NCI-H1436 treated with DMSO at 0.1 percent for 48 hours (cell line): ENCODE results near the gene C5AR1.
A peak's percentile ranks its signal among the peaks of the same experiment; 100 is the strongest.
"Not testable (repeated sequence)": the region's sequence is repeated elsewhere in the genome, so short reads cannot be mapped to it uniquely, and the experiment has no call there.

ENCODE experiments used
- DNase-seq: peaks from one replicate; lab custom pipeline; 2025; lab: John Stamatoyannopoulos, UW

C5AR1 gene

DNA sequence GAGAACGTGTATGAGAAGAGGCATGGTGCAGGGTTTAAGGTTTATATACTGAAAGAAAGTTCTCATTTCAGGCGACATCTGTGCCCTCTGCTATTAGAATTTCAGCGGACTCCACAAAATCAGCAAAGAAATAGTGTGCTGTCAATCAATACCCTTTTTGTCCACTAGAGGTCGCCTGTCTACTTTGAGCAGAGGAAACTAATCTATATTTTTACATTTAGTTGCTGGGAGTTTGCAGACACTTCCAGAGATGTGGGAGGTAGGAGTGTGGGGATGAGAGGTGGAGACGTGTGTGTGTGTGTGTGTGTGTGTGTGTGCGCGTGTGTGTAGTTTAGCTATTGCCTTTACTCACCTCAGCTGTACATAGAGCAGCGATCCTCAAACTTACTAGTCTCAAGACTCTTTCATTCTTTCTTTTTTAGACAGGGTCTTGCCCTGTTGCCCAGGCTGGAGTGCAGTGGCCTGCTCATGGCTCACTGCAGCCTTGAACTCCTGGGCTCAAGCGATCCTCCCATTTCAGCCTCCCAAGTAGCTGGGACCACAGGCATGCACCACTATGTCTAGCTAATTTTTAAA is 25.2 kb upstream of the C5AR1 start:
- peak; percentile 1 for DNase-seq

DNA sequence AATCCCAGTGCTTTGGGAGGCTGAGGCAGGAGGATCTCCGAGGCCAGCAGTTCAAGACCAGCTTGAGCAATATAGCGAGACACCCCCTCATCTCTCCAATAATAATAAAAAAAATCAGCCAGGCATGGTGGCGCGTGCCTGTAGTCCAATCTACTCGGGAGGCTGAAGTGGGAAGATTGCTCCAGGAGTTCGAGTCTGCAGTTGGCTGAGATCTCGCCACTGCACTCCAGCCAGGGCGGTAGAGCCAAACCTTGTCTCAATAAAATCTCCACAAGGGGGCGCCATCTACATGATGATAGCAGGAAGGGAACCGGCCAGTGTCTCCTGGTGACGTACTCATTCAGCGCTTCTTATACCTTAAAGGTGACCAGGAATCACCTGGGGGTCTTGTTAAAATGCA is 13.6 kb upstream of the C5AR1 start:
- DNase-seq = peak; percentile 30

DNA sequence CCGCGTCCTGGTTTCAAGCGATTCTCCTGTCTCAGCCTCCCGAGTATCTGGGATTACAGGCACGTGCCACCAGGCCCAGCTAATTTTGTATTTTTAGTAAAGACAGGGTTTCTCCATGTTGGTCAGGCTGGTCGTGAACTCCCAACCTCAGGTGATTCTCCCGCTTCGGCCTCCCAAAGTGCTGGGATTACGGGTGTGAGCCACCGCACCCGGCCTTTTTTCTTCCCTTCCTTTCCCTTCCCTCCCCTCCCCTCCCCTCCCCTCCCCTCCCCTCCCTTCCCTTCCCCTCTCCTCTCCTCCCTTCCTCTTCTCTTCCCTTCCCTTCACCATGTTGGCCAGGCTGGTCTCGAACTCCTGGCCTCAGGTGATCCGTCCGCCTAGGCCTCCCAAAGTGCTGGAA is 8.8 kb upstream of the C5AR1 start:
- not testable (repeated sequence) for DNase-seq

DNA sequence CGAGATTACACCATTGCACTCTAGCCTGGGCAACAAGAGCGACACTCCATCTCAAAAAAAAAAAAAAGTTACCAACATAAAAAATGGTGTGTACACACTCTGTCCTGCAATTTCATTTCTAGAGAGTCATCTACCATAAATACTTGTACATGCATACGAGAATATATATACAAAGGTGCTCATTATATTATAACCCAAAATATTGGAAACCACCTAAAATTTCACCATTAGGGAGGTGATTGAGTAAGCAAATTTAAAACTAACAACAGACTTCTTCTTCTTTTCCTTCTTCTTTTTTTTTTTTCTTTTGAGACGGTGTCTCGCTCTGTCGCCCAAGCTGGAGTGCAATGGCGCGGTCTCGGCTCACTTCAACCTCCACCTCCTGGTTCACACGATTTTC is 7.4 kb upstream of the C5AR1 start:
- no peak for DNase-seq

DNA sequence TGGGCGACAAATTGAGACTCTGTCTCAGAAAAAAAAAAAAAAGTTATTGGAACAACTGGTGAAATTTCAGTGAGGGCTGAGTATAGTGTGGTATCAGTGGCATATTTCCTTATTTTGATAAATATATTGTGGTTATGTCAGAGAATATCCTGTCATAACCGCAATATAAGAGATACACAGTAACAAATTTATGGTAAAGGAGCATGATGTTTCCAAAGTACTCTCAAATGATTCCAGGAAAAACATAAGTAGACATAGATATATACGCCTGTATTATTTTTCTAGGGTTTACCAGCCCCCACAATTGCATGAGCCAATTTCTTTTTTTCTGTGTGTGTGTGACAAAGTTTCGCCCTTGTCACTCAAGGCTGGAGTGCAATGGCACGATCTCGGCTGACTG is 5.7 kb upstream of the C5AR1 start:
- no peak for DNase-seq

DNA sequence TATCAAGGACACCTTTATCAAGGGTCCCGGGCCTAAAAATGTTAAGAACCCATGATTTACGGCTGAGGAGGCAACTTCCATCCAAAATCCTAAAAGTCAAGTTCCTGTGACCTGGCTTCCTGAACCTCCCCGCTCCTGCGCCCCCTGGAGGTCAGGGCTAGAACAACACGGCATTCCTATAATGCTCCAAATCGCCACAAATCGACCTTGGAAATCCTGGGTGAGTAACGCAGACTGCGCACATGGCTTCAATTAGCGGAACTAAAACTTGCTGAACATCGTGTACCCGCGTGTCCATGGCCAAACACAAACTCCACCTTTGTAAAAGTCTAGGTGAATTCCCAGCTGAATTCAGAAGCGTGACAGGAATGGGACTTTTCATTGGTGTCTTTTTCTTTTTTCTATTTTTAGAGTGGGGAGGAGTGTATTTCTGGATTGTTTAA is 4.3 kb upstream of the C5AR1 start:
- no peak for DNase-seq

DNA sequence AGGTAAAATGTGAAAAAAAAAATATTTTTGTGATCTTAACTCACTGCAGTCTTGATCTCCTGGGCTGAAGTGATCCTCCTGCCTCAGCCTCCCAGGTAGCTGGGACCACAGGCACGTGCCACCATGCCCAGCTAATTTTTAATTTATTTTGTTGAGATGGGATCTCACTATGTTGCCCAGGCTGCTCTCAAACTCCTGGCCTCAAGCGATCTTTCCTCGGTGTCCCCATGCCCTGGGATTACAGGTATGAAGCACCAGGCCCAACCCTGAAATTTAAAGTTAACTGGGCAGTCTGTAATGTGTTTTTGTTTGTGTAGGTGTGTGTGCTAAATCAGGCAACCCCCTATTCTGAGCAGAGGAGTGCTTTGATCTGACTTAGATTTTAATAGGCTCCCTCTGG is 3.4 kb upstream of the C5AR1 start:
- no peak for DNase-seq

DNA sequence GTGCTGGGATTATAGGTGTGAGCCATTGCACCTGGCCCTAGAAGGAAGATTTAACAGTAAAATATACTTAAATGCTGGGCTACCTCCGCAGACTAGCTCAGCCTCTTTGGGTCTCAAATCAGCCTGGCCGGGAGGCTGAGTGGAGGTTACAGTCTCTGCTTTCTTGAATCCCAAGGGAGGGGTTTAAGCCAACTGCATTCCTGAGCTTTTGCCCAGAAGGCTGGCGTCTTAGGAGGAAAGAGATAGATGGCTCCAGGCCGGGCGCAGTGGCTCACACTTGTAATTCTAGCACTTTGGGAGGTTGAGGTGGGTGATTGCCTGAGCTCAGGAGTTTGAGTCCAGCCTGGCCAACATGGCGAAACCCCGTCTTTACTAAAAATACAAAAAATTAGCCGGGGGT is 623 bp upstream of the C5AR1 start:
- DNase-seq = no peak

DNA sequence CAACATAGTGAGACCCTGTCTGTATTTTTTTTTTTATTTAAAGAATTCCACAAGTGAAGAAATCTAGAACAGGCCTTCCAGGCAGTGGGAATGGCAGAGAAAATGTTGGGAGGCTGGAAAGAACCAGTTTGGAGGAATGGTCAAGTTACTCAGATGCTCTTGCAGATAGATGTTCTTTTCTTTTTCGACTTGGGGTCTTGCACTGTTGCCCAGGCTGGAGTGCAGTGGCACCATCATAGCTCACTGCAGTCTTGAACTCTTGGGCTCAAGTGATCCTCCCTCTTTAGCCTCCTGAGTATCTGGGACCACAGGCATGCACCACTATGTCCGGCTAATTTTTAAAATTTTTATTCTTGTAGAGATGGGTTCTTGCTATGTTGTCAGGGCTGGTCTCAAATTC is 662 bp downstream of the C5AR1 start:
- DNase-seq = no peak

DNA sequence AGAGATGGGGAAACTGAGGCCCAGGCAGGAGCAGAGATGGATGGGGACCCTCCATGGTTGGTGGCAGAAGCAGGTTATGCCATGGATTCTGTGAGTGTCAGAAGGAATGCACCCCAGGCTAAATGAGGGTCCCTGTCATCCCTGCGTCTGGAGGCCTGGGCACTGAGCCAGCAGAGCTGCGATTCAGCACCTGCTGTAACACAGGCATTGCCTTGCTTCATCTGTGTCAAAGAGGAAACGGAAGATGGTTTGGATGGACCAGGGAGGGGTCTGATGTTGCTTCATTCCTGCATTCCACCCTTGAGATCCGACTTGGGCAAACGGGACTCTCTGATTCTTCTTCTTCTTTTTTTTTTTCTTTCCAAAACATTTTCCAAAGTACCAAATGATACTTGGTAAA is 1.2 kb downstream of the C5AR1 start:
- no peak for DNase-seq

DNA sequence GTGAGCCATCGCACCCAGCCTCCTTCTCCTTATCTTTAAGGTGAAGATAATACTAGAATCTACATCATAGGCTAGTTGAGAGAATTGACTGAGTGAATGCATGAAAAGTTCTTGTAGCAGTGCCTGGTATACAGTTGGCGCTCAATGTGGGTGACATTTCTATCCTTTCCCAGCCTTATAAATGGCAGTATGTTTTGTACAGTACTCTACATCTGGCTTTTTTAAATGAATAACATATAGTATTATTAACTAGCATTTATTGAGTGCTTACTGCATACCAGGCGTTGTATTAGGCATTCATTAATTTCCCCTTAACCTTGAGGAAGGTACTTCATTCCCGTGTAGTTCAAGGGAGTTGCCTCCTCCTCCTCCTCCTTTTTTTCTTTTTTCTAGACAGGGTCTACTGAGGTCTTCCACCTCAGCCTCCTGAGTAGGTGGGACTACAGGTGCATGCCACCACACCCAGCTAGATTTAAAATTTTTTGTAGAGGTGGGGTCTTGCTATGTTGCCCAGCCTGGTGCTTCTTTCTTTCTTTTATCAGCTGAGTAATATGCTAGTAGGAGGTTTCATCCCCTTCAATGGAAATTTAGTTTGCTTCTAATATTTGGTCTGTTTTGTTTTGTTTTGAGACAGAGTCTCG is 2.8 kb downstream of the C5AR1 start:
- DNase-seq = no peak

DNA sequence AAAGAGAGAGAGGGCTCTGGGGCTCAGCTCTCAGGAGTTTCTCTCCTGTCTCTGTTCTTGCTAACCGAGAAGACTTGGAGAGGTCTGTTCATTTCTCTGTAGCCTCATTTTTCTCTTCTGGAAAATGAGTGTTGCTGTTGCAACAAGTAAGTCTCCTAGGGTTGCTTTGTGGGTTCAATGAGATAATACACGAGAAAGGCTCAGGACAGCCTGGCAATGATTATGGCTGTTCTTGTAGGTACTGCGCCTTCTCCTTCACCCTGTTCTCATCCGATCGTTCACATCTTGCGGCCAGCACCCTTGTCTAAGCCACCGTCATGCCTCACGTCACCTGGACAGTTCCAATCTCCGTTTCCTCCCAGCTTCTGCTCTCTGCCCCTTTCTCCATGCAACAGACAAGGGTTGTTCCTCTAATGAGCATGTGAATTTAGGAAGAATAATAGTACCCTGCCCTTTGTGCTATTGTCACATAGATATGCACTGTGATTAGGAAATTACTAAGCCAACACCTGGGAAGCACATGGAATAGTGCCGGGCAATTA is 4.2 kb downstream of the C5AR1 start:
- no peak for DNase-seq

DNA sequence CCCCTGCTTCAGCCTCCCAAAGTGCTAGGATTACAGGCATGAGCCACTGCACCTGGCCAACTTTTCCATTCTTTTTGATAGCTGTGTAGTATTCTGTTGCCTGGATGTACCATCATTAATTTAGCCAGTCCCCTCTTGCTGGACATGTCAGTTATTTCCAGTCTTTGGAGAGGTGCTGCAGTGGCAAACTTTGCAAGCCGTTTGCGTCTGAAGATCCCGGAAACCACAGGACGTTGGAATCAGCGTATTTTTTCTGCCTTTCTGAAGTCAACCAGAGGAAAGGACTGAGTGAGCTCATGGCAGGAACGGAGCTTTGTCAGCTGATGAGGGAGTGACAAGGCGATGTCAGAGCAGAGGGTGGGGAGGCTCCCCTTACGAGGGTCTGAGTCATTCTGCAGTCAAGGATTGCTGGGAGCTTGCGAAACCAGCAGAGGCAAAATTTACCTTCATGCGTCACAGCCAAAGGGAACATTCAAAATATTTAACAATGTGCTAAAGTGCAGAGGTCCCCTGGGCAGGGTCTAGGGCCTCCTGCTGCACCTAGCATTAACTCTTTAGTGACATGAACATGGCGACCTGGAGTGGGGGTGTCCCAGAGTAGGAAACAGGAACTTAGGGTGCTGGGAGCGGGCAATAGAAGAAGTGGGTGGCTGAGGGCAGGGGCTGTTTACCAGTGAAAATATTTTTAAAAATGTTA is 5.6 kb downstream of the C5AR1 start:
- DNase-seq = no peak

DNA sequence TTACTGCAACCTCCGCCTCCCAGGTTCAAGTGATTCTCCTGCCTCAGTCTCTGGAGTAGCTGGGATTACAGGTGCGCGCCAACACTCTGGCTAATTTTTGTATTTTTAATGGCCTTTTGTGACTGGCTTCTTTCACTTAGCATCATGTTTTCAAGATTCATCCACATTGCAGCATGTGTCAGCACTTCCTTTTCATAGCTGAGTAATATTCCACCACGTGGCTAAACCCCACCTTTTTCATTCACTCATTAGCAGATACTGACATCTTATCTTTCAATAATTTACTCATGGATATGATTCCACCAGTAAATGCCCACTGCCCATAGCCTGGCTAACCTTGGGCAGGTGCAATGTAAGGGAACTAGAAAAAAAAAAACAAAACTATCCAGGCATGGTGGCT is 6.9 kb downstream of the C5AR1 start:
- no peak for DNase-seq

DNA sequence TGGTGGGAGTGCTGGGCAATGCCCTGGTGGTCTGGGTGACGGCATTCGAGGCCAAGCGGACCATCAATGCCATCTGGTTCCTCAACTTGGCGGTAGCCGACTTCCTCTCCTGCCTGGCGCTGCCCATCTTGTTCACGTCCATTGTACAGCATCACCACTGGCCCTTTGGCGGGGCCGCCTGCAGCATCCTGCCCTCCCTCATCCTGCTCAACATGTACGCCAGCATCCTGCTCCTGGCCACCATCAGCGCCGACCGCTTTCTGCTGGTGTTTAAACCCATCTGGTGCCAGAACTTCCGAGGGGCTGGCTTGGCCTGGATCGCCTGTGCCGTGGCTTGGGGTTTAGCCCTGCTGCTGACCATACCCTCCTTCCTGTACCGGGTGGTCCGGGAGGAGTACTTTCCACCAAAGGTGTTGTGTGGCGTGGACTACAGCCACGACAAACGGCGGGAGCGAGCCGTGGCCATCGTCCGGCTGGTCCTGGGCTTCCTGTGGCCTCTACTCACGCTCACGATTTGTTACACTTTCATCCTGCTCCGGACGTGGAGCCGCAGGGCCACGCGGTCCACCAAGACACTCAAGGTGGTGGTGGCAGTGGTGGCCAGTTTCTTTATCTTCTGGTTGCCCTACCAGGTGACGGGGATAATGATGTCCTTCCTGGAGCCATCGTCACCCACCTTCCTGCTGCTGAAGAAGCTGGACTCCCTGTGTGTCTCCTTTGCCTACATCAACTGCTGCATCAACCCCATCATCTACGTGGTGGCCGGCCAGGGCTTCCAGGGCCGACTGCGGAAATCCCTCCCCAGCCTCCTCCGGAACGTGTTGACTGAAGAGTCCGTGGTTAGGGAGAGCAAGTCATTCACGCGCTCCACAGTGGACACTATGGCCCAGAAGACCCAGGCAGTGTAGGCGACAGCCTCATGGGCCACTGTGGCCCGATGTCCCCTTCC is 10.5 kb downstream of the C5AR1 start:
- no peak for DNase-seq

DNA sequence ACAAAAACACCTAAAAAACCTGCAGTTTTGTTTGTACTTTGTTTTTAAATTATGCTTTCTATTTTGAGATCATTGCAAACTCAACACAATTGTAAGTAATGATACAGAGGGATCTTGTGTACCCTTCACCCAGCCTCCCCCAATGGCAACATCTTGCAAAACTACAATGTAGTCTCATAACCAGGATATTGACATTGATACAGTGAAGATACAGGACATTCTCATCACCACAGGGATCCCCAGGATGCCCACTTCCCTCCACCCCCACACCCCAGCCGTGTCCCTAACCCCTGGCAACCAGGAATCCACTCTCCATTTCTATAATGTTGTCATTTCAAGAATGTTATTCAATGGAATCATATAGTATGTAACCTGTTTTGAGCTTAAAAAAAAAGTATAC is 12.0 kb downstream of the C5AR1 start:
- no peak for DNase-seq

DNA sequence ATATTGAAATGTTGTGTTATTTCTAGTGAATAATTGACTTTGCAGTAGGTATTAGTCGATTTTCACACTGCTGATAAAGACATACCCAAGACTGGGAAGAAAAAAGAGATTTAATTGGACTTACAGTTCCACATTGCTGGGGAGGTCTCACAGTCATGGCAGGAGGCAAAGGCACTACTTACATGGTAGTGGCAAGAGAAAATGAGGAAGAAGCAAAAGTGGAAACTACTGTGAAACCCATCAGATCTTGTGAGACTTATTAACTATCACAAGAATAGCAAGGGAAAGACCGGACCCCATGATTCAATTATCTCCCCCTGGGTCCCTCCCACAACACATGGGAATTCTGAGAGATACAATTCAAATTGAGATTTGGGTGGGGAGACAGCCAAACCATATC is 12.4 kb downstream of the C5AR1 start:
- DNase-seq = no peak

DNA sequence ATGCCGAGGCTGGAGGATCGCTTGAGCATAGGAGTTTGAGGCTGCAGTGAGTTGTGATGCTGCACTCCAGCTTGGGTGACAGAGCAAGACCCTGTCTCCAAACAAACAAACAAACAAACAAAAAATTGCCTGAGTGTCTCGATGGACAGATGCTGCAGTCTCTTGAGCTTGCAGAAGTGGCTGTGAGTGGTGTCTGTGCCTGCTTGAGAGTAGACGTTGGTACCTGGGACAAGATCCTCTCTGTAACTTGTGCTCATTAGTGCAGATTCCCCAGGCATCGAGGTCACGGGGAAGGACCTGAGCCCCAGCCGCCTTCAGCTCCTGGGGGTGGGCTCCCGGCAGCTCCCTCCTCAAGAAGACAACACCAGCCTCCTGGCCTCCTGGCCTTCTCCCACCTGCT is 13.7 kb downstream of the C5AR1 start:
- DNase-seq = no peak

DNA sequence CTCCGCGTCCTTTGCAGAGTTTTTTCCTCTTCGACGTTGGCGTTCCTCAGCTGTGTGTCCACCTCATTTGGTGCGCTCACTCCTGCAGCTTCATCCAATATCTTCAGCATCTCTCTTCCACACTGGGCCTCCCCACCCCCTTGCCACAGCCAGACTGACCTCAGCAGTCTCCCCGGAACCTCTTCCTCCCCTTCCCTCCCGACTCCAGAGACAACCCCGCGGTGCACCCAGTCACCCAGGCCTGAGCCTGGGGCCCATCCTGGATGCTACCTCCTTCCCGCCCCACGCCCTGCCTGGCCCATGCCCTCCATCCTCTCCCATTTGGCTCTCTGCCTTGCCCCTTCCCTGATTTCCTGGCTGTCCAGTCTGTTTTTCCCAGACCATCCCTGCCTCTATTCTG is 14.2 kb downstream of the C5AR1 start:
- no peak for DNase-seq

DNA sequence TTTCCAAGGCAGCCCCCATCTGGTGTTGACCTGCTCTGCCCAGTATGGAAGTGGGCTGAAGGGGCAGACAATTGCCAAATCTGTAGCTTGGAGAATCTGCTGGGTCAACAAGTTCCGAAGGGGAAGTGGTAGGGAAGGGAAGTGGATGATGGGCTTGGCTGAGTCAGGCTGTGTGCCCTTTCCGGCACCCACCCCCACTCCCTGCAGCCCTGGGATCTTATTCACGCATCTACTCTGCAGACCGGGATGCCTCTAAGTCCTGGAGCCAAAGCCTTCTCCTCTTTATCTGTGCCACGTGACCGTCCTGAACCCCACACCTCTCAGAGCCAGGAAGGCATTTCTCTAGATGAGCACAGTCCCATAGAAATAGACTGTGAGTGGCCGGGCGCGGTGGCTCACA is 14.8 kb downstream of the C5AR1 start:
- no peak for DNase-seq

DNA sequence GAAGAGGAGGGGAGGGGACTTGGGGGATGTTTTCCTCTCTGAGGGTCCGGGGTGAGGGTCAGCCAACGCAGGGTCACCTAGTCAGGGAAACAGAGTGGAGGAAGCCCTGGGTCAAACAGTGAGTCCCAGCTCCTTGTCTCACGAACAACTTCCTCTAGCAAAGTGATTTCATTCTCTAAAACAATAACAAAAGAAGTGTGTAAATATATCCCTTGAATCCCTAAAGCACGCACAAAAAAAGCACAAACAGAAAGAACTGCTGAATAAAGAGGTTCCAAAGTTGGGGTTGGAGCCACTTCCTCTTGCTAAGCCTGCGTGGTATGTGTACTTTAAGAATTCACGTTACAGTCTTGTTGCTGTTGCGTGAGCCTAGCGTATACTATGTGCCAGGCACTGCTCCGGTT is 20.8 kb downstream of the C5AR1 start:
- DNase-seq = no peak

DNA sequence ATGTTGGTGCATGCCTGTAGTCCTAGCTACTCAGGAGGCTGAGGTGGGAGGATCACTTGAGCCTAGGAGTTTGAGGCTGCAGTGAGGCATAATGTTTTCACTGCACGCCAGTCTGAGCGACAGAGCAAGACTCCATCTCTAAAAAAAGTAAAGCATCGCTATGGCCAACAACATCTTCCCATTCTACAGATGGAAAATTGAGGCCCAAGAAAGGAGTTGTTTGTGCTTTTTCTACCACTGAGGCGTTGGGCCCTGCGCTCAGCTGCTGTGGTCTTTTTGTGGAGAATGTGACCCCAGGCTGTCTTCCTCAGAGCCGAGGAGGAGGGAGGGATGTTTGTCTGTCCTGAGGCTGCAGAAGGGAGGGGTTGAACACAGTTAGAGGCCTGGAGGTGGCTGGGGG is 21.8 kb downstream of the C5AR1 start:
- no peak for DNase-seq
